NCI-H2196 treated with DMSO at 0.1 percent for 48 hours (cell line): ENCODE results near the gene ZC3H18.

Source experiments
- DNase-seq: peaks from one replicate; lab custom pipeline; 2025; ENCODE audit not compliant: unreplicated experiment; lab: John Stamatoyannopoulos, UW

The ZC3H18 gene

GRCh38 chr16:88532434-88533241, 37.6 kb upstream of the ZC3H18 start:
- DNase-seq = no peak

DNA sequence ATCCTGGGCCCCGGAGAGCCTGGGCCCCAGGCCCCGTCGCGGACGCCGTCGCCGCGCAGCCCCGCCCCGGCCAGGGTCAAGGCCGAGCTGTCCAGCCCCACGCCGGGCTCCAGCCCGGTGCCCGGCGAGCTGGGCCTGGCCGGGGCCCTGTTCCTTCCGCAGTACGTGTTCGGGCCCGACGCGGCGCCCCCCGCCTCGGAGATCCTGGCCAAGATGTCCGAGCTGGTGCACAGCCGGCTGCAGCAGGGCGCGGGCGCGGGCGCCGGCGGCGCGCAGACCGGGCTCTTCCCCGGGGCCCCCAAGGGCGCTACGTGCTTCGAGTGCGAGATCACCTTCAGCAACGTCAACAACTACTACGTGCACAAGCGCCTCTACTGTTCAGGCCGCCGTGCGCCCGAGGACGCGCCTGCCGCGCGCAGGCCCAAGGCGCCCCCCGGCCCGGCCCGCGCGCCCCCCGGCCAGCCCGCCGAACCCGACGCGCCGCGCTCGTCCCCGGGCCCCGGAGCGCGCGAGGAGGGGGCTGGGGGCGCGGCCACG, 36.8 kb upstream of the ZC3H18 start:
- no peak for DNase-seq

DNA sequence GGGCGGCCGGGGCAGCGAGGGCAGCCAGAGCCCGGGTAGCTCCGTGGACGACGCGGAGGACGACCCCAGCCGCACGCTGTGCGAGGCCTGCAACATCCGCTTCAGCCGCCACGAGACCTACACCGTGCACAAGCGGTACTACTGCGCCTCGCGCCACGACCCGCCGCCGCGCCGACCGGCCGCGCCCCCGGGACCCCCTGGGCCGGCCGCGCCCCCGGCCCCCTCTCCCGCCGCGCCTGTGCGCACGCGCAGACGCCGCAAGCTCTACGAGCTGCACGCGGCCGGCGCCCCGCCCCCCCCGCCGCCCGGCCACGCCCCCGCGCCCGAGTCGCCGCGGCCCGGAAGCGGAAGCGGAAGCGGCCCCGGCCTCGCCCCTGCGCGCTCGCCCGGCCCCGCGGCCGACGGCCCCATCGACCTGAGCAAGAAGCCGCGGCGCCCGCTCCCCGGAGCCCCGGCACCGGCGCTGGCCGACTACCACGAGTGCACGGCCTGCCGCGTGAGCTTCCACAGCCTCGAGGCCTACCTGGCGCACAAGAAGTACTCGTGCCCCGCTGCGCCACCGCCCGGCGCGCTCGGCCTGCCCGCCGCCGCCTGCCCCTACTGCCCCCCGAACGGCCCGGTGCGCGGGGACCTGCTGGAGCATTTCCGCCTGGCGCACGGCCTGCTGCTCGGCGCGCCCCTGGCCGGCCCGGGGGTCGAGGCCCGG, 36.1 kb upstream of the ZC3H18 start:
- peak; percentile 28 for DNase-seq

GRCh38 chr16:88534638-88535190, 35.5 kb upstream of the ZC3H18 start:
- DNase-seq = no peak

DNA sequence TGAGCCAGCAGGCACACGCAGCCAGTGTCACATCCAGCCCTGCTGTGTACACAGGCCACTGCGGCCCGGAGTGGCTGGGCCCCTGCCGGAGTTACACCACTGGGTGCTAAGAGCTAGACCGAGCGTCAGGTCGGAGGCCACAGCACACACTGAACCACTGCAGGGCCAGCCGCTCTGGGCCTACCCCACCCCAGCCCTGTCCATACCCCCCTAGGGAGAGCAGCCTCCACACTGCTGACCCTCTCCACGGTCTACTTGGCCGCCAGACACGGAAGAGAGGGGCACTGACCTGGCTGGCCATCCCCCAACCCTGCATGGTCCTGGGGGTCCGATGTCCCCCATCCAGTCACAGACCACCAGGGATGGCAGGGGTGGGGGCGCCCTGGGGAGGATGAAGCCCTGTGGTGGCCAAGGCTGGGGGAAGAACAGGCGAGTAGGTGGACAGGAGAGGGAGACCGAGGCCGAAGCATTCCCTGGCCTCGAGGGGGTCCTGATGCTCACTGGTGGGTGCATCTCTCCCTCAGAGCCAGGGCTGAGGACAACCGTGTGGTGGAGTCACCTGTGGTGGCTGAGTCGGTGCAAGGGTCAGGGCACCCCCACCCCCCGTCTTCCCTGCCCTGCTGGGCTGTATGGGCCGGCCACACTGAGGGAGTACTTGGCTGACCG, 34.9 kb upstream of the ZC3H18 start:
- no peak for DNase-seq

DNA sequence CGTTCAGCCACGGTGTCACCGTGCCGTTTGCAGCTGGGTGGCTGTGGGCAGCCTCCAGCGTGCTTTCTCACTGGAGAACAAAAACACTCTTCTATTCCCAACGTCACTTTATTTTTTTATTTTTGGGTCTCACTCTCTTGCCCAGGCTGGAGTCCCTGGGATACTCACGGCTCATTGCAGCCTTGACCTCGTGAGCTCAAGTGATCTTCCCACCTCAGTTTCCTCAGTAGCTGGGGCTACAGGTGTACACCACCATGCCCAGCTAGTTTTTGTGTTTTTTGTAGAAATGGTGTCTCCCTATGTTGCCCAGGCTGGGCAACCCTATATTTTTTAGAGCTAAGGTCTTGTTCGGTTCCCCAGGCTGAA, 34.4 kb upstream of the ZC3H18 start:
- DNase-seq = no peak

GRCh38 chr16:88536510-88536909, 33.7 kb upstream of the ZC3H18 start:
- DNase-seq = no peak

- no peak for DNase-seq
Observed at GRCh38 chr16:88536971-88537751, 33.0 kb upstream of the ZC3H18 start.

GRCh38 chr16:88537859-88538258, 32.3 kb upstream of the ZC3H18 start:
- no peak for DNase-seq

- no peak for DNase-seq
Observed at GRCh38 chr16:88538366-88539060, 31.7 kb upstream of the ZC3H18 start.

GRCh38 chr16:88539261-88539651, 30.9 kb upstream of the ZC3H18 start:
- DNase-seq = no peak

DNA sequence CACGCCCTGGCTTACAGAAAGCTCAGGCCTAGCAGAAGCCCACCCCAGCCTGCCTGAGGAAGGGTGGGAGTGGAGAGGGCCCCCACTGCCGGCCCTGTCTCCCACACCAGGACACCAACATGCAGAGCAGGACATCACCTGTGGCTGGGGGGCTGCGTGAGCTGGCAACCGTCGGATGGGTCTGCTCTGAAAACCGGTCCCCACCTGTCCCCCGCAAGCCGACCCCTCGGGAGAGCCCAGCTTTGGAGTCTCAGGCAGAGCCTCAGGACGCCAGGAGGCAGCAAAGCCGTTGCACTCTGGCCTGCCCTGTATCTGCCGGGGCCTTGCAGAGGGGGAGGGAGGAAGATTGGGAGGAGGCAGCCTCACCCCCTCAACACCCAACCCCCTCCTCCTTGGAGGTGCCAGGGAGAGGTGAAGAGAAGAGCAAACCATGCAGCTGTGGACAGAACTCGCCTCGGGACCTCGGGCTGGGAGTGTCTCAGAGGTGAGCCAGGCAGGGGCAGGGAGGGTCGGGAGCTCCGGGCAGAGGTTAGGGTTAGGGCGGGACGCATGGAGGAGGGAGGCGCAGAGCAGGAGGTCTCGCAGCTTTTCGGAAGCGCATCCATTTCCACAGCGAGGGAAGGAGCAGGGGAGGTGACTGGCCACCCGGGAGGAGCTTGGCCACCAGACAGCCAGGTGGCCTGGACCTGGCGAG, 30.4 kb upstream of the ZC3H18 start:
- DNase-seq = no peak

DNA sequence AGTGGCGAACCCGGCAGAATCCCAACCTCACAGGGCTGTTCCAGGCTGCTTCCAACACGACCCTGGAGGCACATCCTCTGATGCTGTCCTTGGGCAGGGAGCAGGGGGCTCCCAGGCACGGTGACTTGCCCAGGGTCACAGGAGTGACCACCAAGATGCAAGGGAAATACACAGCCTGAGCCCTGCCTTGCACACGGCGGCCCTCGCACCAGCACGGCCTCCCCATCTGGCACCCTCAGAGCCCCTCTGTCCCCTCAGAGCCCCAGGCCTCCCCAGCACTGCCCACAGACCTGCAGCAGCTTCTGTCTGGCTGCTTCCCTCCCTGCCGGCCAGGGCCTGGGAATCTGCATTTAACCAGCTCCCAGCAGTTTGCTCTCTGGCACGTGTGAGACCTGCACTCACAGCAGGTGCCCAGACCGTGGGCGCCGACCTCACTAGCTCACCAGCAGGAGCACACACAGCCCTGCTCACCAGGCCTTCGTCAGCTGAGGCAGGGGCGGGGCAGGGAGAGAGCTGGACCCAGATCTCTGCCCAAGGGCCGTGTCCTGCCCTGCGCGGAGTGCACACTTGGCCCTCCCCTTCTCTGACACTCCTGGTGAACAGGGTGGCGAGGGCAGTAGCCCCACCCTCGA, 29.7 kb upstream of the ZC3H18 start:
- DNase-seq = no peak

GRCh38 chr16:88541831-88542616, 28.2 kb upstream of the ZC3H18 start:
- no peak for DNase-seq

- DNase-seq = no peak
Observed at GRCh38 chr16:88543230-88543813, 26.9 kb upstream of the ZC3H18 start.

DNA sequence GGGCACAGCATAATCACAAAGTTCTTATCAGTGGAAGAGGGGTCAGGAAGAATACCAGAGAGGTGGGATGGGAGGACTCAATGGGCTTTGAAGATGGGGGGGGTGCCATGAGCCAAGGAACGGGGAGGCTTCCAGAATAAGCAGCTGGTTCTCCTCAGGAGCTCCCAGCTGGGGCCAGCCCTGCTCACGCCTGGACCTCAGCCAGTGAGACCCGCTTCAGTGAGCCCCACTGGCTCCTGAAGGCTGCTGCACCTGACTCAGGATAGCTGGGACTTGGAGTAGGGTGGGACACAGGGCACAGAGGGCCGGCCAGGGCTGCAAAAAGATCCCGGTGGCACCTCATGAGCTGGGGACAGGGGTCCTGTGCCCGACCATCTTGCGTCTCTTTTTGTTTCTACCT, 24.4 kb upstream of the ZC3H18 start:
- no peak for DNase-seq

GRCh38 chr16:88548131-88548874, 21.9 kb upstream of the ZC3H18 start:
- DNase-seq = no peak
